B cell (primary cell): Measurements from ENCODE around the gene AFF3. TPM values are rescaled to one million over a fixed set of nuclear protein-coding genes. Genes with fewer than 3 reads are reported as not detected.

Experiments used
- ATAC-seq: fragments of 200-7000 bp; cut with Tn5 transposase; one replicate; pipeline ENCODE4 v1.10.0; 2021; ENCODE audit warnings: low read depth, mild to moderate bottlenecking, moderate number of reproducible peaks, moderate library complexity
- CTCF ChIA-PET: fragments of 350-600 bp; sonication (Branson Sonifier 250); formaldehyde crosslinking; loops from one replicate; lab custom pipeline; 2021; ENCODE audit warnings: antibody characterized with exemption, inconsistent platforms; lab: Charles Lee
- POLR2A ChIA-PET: fragments of 350-600 bp; sonication (Branson Sonifier 250); formaldehyde crosslinking; loops from one replicate; lab custom pipeline; 2021; ENCODE audit warnings: antibody characterized with exemption; lab: Charles Lee
- DNase-seq: peaks from one replicate; pipeline ENCODE4 v3.0.0; 2013
- H2AFZ ChIP-seq: 2 replicates; pipeline ENCODE4 v1.6.1; 2012; ENCODE audit warnings: mild to moderate bottlenecking, low read depth, low read length; ENCODE audit not compliant: insufficient read depth, poor library complexity, severe bottlenecking
- H3K27ac ChIP-seq, 2 donors: 1 replicate in 1 of 2; 2 replicates in 1 of 2; pipeline ENCODE4 v1.5.1; 2012 to 2013; ENCODE audit warnings: low read length in 2 of 2, mild to moderate bottlenecking in 2 of 2, moderate library complexity in 1 of 2
- H3K27me3 ChIP-seq, 4 experiments: fragments of 200-600 bp in 1 of 4; sonication (generic) in 1 of 4; replicated peaks in 1 of 4; 1 replicate in 2 of 4; 2 replicates in 2 of 4; pipeline versions ENCODE4 v1.6.1 to v1.7.0; 2013 to 2016; ENCODE audit warnings: low read length in 3 of 4, mild to moderate bottlenecking in 2 of 4, mixed read lengths in 1 of 4, moderate library complexity in 1 of 4; ENCODE audit not compliant: insufficient read depth in 4 of 4, control insufficient read depth in 3 of 4; ENCODE audit errors: control extremely low read depth in 1 of 4
- H3K36me3 ChIP-seq, 2 experiments: replicated peaks in 1 of 2; 1 replicate in 1 of 2; 2 replicates in 1 of 2; pipeline versions ENCODE4 v1.6.1 to v1.7.1; 2013; ENCODE audit warnings: low read length in 1 of 2; ENCODE audit not compliant: insufficient read depth in 2 of 2, control insufficient read depth in 1 of 2; ENCODE audit errors: control extremely low read depth in 1 of 2, extremely low read depth in 1 of 2
- H3K4me1 ChIP-seq, 2 donors: fragments of 200-600 bp in 1 of 2; sonication (generic) in 1 of 2; 1 replicate in 1 of 2; 2 replicates in 1 of 2; pipeline versions ENCODE4 v1.5.1 to v1.6.1; 2013 to 2017; ENCODE audit warnings: low read length in 2 of 2; ENCODE audit not compliant: control insufficient read depth in 2 of 2, insufficient read depth in 2 of 2
- H3K4me2 ChIP-seq: replicated peaks from 2 replicates; pipeline ENCODE3; 2012; ENCODE audit warnings: mild to moderate bottlenecking, low read depth, low read length; ENCODE audit not compliant: poor library complexity, severe bottlenecking
- H3K4me3 ChIP-seq, 5 experiments: fragments of 200-600 bp in 1 of 5; sonication (generic) in 1 of 5; 1 replicate in 3 of 5; 2 replicates in 2 of 5; pipeline versions ENCODE4 v1.5.1 to v1.7.0; 2011 to 2016; ENCODE audit warnings: low read length in 4 of 5, mild to moderate bottlenecking in 4 of 5, low read depth in 2 of 5, control low read depth in 1 of 5, moderate library complexity in 1 of 5; ENCODE audit not compliant: insufficient read depth in 1 of 5; ENCODE audit errors: control extremely low read depth in 1 of 5, extremely low read depth in 1 of 5
- H3K79me2 ChIP-seq: fragments of 200-600 bp; sonication (generic); one replicate; pipeline ENCODE4 v1.6.0; 2016; ENCODE audit warnings: low read length; ENCODE audit not compliant: control insufficient read depth, insufficient read depth
- H3K9ac ChIP-seq: fragments of 200-600 bp; sonication (generic); 2 replicates; pipeline ENCODE4 v1.6.1; 2017; ENCODE audit warnings: mild to moderate bottlenecking, low read length, moderate library complexity
- H3K9me3 ChIP-seq, 3 donors: one replicate each; pipeline versions ENCODE4 v1.6.1 to v1.7.1; 2013; ENCODE audit warnings: low read length in 2 of 3; ENCODE audit not compliant: control insufficient read depth in 2 of 3, insufficient read depth in 1 of 3; ENCODE audit errors: control extremely low read depth in 1 of 3
- H4K20me1 ChIP-seq: 2 replicates; pipeline ENCODE4 v1.6.0; 2012; ENCODE audit warnings: mild to moderate bottlenecking, low read length; ENCODE audit not compliant: insufficient read depth, control insufficient read depth, poor library complexity, severe bottlenecking
- H3K27ac Mint-ChIP-seq: one replicate; pipeline ENCODE4 v1.8.0; 2021; ENCODE audit warnings: mixed read lengths
- H3K27me3 Mint-ChIP-seq: one replicate; pipeline ENCODE4 v1.8.0; 2021; ENCODE audit warnings: mixed read lengths
- H3K4me1 Mint-ChIP-seq: one replicate; pipeline ENCODE4 v1.8.0; 2021; ENCODE audit warnings: mixed read lengths
- H3K4me3 Mint-ChIP-seq: one replicate; pipeline ENCODE4 v1.8.0; 2021; ENCODE audit warnings: mixed read lengths
- H3K9me3 Mint-ChIP-seq: one replicate; pipeline ENCODE4 v1.8.0; 2022; ENCODE audit warnings: mixed read lengths; ENCODE audit not compliant: insufficient read depth
- CTCF ChIP-seq: fragments of 200-600 bp; IDR thresholded peaks from one replicate; pipeline ENCODE4 v1.8.0; 2022; ENCODE audit warnings: antibody characterized with exemption, mild to moderate bottlenecking
- EZH2 ChIP-seq: IDR thresholded peaks from 2 replicates; pipeline ENCODE4 v1.6.1; 2012; ENCODE audit warnings: borderline replicate concordance, low read depth, mild to moderate bottlenecking, moderate library complexity, low read length; ENCODE audit not compliant: insufficient read depth, poor library complexity, severe bottlenecking
- WGBS: methylation state at CpG from one replicate; pipeline ENCODE4 v1.1.5; 2013; ENCODE audit warnings: missing lambda C conversion rate; ENCODE audit not compliant: insufficient coverage; 5-methylcytosine and 5-hydroxymethylcytosine counted together
- intact Hi-C: fragments of 100-400 bp; cut with micrococcal nuclease; formaldehyde crosslinking; loops from one replicate; pipeline ENCODE4 v1.10.0; 2022
- polyA plus RNA-seq: library from polyadenylated mRNA; depleted of rRNA; stranded (reverse); fragments of >200 nt; gene quantifications from 2 replicates; pipeline ENCODE4 v1.2.3, GENCODE V29; 2012
- total RNA-seq, 2 donors: library from RNA; stranded (reverse); fragments of 120-200 nt in 1 of 2; gene quantifications; 1 replicate in 1 of 2; 2 replicates in 1 of 2; pipeline versions ENCODE4 v1.2.3 to v1.2.4, GENCODE V29; 2013 to 2022

AFF3 gene
- total and polyA plus RNA-seq, 2 donors (not counting 1 experiment from before 2014, with no cell fraction given): 117 to 830 TPM

GRCh38 chr2:100051253-100051652, 91.1 kb downstream of the AFF3 start:
- peaks cover 24% of the 10 kb centered on the region for H3K4me1 Mint-ChIP-seq
- H4K20me1 ChIP-seq: peaks cover 88% of the 10 kb centered on the region
- ChIA-PET POLR2A (no interaction called here), CTCF (no interaction called here)
- H3K27me3 Mint-ChIP-seq: no peaks in the 10 kb centered on the region
- no peaks in the 10 kb centered on the region for H3K9me3 Mint-ChIP-seq
- no peaks in the 10 kb centered on the region for H3K27me3 ChIP-seq
- no peak overlapping the region for H3K4me2 ChIP-seq
- no peak for TF ChIP-seq CTCF
- no peak for TF ChIP-seq EZH2
- no peaks in the 10 kb centered on the region for H3K4me1 ChIP-seq
- H3K27ac ChIP-seq: no peak overlapping the region
- peaks cover 5 to 69% of the 10 kb centered on the region in 2 experiments for H3K36me3 ChIP-seq
- intact Hi-C loops: no loop called here
- no peak overlapping the region for H2AFZ ChIP-seq
- peaks cover 99% of the 10 kb centered on the region for H3K79me2 ChIP-seq
- no peak overlapping the region for H3K27ac Mint-ChIP-seq
- no peak overlapping the region for H3K4me3 ChIP-seq
- no peak overlapping the region for H3K9ac ChIP-seq
- ATAC-seq: no peak
- DNase-seq: no peak
- no peaks in the 10 kb centered on the region for H3K9me3 ChIP-seq
- WGBS: 96% methylated on average over 5 of the region's 5 CpGs
- H3K4me3 Mint-ChIP-seq: no peak overlapping the region

GRCh38 chr2:100050685-100051084, 91.7 kb downstream of the AFF3 start:
- POLR2A ChIA-PET: no interaction called here
- H3K4me3 Mint-ChIP-seq: no peak overlapping the region
- Histone ChIP-seq H3K4me1 (peaks cover 0 to 4% of the 10 kb centered on the region in 2 donors), H3K4me3 (no peak overlapping the region), H3K4me2 (no peak overlapping the region), H3K79me2 (peaks cover 99% of the 10 kb centered on the region), H3K9ac (no peak overlapping the region), H3K27ac (no peak overlapping the region), H3K9me3 (no peaks in the 10 kb centered on the region), H2AFZ (no peak overlapping the region), H3K27me3 (no peaks in the 10 kb centered on the region), H3K36me3 (peaks cover 8 to 70% of the 10 kb centered on the region in 2 experiments), H4K20me1 (peaks cover 88% of the 10 kb centered on the region)
- intact Hi-C loops: no loop called here
- WGBS: 95% methylated on average over 4 of the region's 6 CpGs
- ATAC-seq (no peak), DNase-seq (no peak)
- no peaks in the 10 kb centered on the region for H3K9me3 Mint-ChIP-seq
- H3K27me3 Mint-ChIP-seq: no peaks in the 10 kb centered on the region
- no peak overlapping the region for H3K27ac Mint-ChIP-seq
- H3K4me1 Mint-ChIP-seq: peaks cover 22% of the 10 kb centered on the region
- TF ChIP-seq CTCF (no peak), EZH2 (no peak)
- CTCF ChIA-PET: no interaction called here
